CD14-positive monocyte (primary cell): ENCODE measurements around the gene ITGB6. TPM values are rescaled to one million over a fixed set of nuclear protein-coding genes. Genes with fewer than 3 reads are reported as not detected.

Source experiments
- DNase-seq, 3 donors: peaks; one replicate each; pipeline ENCODE4 v3.0.0-alpha.2; 2011 to 2022
- H2AFZ ChIP-seq: 2 replicates; pipeline ENCODE4 v1.6.0; 2012; ENCODE audit warnings: mild to moderate bottlenecking, low read depth, low read length, inconsistent platforms; ENCODE audit not compliant: insufficient read depth, poor library complexity, severe bottlenecking
- H3K27ac ChIP-seq, 2 donors: 1 replicate in 1 of 2; 2 replicates in 1 of 2; pipeline ENCODE4 v1.5.1; 2012 to 2013; ENCODE audit warnings: low read length in 2 of 2, control low read depth in 1 of 2, inconsistent platforms in 1 of 2, low read depth in 1 of 2, mild to moderate bottlenecking in 1 of 2
- H3K27me3 ChIP-seq, 2 donors: one replicate each; pipeline versions ENCODE4 v1.6.0 to v1.6.1; 2011 to 2013; ENCODE audit warnings: low read length in 2 of 2; ENCODE audit not compliant: control insufficient read depth in 2 of 2, insufficient read depth in 2 of 2
- H3K36me3 ChIP-seq, 2 donors: replicated peaks in 1 of 2; 1 replicate in 1 of 2; 2 replicates in 1 of 2; pipeline versions ENCODE4 v1.5.1 to v1.6.1; 2012 to 2013; ENCODE audit warnings: low read length in 2 of 2, control low read depth in 1 of 2, inconsistent platforms in 1 of 2, mild to moderate bottlenecking in 1 of 2; ENCODE audit not compliant: insufficient read depth in 2 of 2, control insufficient read depth in 1 of 2
- H3K4me1 ChIP-seq, 2 donors: 1 replicate in 1 of 2; 2 replicates in 1 of 2; pipeline versions ENCODE4 v1.5.1 to v1.6.1; 2012 to 2013; ENCODE audit warnings: low read length in 2 of 2, control low read depth in 1 of 2, inconsistent platforms in 1 of 2, mild to moderate bottlenecking in 1 of 2, moderate library complexity in 1 of 2; ENCODE audit not compliant: insufficient read depth in 2 of 2, control insufficient read depth in 1 of 2
- H3K4me2 ChIP-seq: replicated peaks from 2 replicates; pipeline ENCODE3; 2012; ENCODE audit warnings: low read length, moderate library complexity, mild to moderate bottlenecking; ENCODE audit not compliant: poor library complexity, severe bottlenecking; ENCODE audit errors: extremely low read depth
- H3K4me3 ChIP-seq, 3 experiments: fragments of 200-600 bp in 1 of 3; sonication (generic) in 1 of 3; replicated peaks in 1 of 3; 1 replicate in 2 of 3; 2 replicates in 1 of 3; pipeline ENCODE4 v1.5.1; 2011 to 2013; ENCODE audit warnings: low read length in 3 of 3, mild to moderate bottlenecking in 3 of 3, control low read depth in 2 of 3, low read depth in 2 of 3, inconsistent platforms in 1 of 3, moderate library complexity in 1 of 3
- H3K79me2 ChIP-seq: 2 replicates; pipeline ENCODE4 v1.6.0; 2012; ENCODE audit warnings: mild to moderate bottlenecking, control low read depth, inconsistent platforms, low read length, moderate library complexity; ENCODE audit not compliant: insufficient read depth
- H3K9ac ChIP-seq: 2 replicates; pipeline ENCODE4 v1.6.0; 2017; ENCODE audit warnings: low read length, mild to moderate bottlenecking; ENCODE audit not compliant: insufficient read depth, poor library complexity, severe bottlenecking
- H3K9me3 ChIP-seq, 2 donors: replicated peaks in 1 of 2; 1 replicate in 1 of 2; 2 replicates in 1 of 2; pipeline versions ENCODE4 v1.5.1 to v1.6.1; 2012 to 2013; ENCODE audit warnings: low read length in 2 of 2, control low read depth in 1 of 2; ENCODE audit not compliant: control insufficient read depth in 1 of 2, insufficient read depth in 1 of 2
- H4K20me1 ChIP-seq: 2 replicates; pipeline ENCODE4 v1.6.0; 2012; ENCODE audit warnings: mild to moderate bottlenecking, low read length, control low read depth, moderate library complexity; ENCODE audit not compliant: insufficient read depth
- H3K27ac Mint-ChIP-seq, 7 donors: one replicate each; pipeline ENCODE4 v1.8.0; 2020; ENCODE audit warnings: mild to moderate bottlenecking in 7 of 7, mixed read lengths in 7 of 7, moderate library complexity in 6 of 7, inconsistent platforms in 2 of 7
- H3K27me3 Mint-ChIP-seq, 3 donors: one replicate each; pipeline ENCODE4 v1.8.0; 2021 to 2022; ENCODE audit warnings: low read depth in 3 of 3, mild to moderate bottlenecking in 3 of 3, mixed read lengths in 3 of 3, moderate library complexity in 3 of 3, inconsistent platforms in 1 of 3
- H3K36me3 Mint-ChIP-seq, 2 donors: one replicate each; pipeline ENCODE4 v1.8.0; 2020; ENCODE audit warnings: mixed read lengths in 2 of 2, inconsistent platforms in 1 of 2, mild to moderate bottlenecking in 1 of 2
- H3K4me1 Mint-ChIP-seq: one replicate; pipeline ENCODE4 v1.8.0; 2020; ENCODE audit warnings: mild to moderate bottlenecking, mixed read lengths
- H3K4me3 Mint-ChIP-seq, 2 donors: one replicate each; pipeline ENCODE4 v1.8.0; 2020; ENCODE audit warnings: mild to moderate bottlenecking in 2 of 2, mixed read lengths in 2 of 2, moderate library complexity in 1 of 2
- H3K9me3 Mint-ChIP-seq, 7 donors: one replicate each; pipeline ENCODE4 v1.8.0; 2020 to 2022; ENCODE audit warnings: mixed read lengths in 7 of 7, mild to moderate bottlenecking in 6 of 7, moderate library complexity in 6 of 7, inconsistent platforms in 2 of 7
- WGBS: methylation state at CpG from one replicate; pipeline ENCODE4 v1.1.5; 2013; ENCODE audit warnings: missing lambda C conversion rate; ENCODE audit not compliant: insufficient coverage; 5-methylcytosine and 5-hydroxymethylcytosine counted together
- intact Hi-C, 2 donors: fragments of 100-400 bp; cut with micrococcal nuclease; formaldehyde crosslinking; loops; one replicate each; pipeline versions ENCODE4 v1.15.0 to v1.15.1; 2023
- polyA plus RNA-seq, 3 donors: library from polyadenylated mRNA; depleted of rRNA in 1 of 3; unstranded in 2 of 3; stranded (reverse) in 1 of 3; fragments of 300-500 nt in 2 of 3; fragments of >200 nt in 1 of 3; fragmentation: Illumina TruSeq in 2 of 3; gene quantifications; 1 replicate in 2 of 3; 2 replicates in 1 of 3; pipeline ENCODE4 v1.2.3, GENCODE V29; 2012 to 2021
- TF ChIP-seq, protein P1 (sequence below): fragments of 200-600 bp; IDR thresholded peaks from one replicate; pipeline ENCODE4 v1.8.0; 2022; ENCODE audit warnings: antibody characterized with exemption, mild to moderate bottlenecking

Gene ITGB6
- polyA plus RNA-seq, 3 donors: not detected

DNA sequence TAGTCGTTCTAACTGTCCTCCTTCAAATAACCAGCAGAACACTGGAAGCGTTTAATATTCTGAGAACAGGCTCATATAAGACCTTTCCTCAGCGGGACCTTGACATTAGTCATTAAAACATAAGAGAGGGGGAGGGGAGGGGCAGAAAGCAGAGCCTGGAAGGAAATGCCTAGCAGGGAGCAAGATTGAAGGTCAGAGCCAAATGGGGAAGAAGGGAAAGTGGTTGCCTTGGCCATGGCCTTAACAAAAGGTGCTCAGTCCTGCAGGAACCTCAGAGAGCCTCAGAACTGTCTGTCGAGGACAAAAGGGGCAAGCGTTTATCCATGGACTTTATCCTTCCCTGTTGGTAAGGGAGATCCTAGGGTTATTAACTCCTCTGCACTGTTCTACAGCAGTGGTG is 136.8 kb downstream of the ITGB6 start:
- H3K9me3 Mint-ChIP-seq: peaks cover 0 to 13% (median 7%) of the 10 kb centered on the region in 7 donors
- no peaks in the 10 kb centered on the region for H3K79me2 ChIP-seq
- H3K27me3 Mint-ChIP-seq: peaks cover 20 to 34% (median 26%) of the 10 kb centered on the region in 3 donors
- intact Hi-C loops: no loop called here
- peaks cover 7 to 17% of the 10 kb centered on the region in 2 donors for H3K4me1 ChIP-seq
- WGBS: 88% methylated on average over 3 of the region's 5 CpGs
- H4K20me1 ChIP-seq: no peaks in the 10 kb centered on the region
- H3K27ac Mint-ChIP-seq: peak overlapping the region in 1 of 7 donors; percentile 1
- no peak for DNase-seq
- H2AFZ ChIP-seq: no peak overlapping the region
- no peak overlapping the region for H3K27ac ChIP-seq
- peaks cover 6 to 32% of the 10 kb centered on the region in 2 donors for H3K27me3 ChIP-seq
- peaks cover 17% of the 10 kb centered on the region for H3K4me1 Mint-ChIP-seq
- peaks cover 0 to 2% of the 10 kb centered on the region in 2 donors for H3K36me3 Mint-ChIP-seq
- peak overlapping the region in 1 of 2 donors; percentile 78 for H3K4me3 Mint-ChIP-seq
- H3K4me3 ChIP-seq: no peak overlapping the region
- H3K4me2 ChIP-seq: peak overlapping the region; percentile 85
- TF ChIP-seq, protein P1, sequence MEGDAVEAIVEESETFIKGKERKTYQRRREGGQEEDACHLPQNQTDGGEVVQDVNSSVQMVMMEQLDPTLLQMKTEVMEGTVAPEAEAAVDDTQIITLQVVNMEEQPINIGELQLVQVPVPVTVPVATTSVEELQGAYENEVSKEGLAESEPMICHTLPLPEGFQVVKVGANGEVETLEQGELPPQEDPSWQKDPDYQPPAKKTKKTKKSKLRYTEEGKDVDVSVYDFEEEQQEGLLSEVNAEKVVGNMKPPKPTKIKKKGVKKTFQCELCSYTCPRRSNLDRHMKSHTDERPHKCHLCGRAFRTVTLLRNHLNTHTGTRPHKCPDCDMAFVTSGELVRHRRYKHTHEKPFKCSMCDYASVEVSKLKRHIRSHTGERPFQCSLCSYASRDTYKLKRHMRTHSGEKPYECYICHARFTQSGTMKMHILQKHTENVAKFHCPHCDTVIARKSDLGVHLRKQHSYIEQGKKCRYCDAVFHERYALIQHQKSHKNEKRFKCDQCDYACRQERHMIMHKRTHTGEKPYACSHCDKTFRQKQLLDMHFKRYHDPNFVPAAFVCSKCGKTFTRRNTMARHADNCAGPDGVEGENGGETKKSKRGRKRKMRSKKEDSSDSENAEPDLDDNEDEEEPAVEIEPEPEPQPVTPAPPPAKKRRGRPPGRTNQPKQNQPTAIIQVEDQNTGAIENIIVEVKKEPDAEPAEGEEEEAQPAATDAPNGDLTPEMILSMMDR: no peak
- no peaks in the 10 kb centered on the region for H3K9me3 ChIP-seq
- H3K36me3 ChIP-seq: no peaks in the 10 kb centered on the region
- no peak overlapping the region for H3K9ac ChIP-seq

- H3K27ac ChIP-seq: no peak within 1 kb of the TSS
- peak within 1 kb of the TSS in 2 of 7 donors; percentile 1 to 25 for H3K27ac Mint-ChIP-seq
- TF ChIP-seq, protein P1: no peak
Measured at GRCh38 chr2:160062292-160063005, 137.6 kb downstream of the ITGB6 start, which contains the start of gene PLA2R1. Gene PLA2R1, minus strand, starts transcription at chr2:160062615. Its CDS starts 212 bp downstream, at chr2:160062403.

More at GRCh38 chr2:160062292-160063005, 137.6 kb downstream of the ITGB6 start, which contains the start of gene PLA2R1:
- peak within 1 kb of the TSS; percentile 63 for H3K9ac ChIP-seq
- H3K9me3 Mint-ChIP-seq: peaks cover 0 to 13% (median 7%) of the 10 kb centered on the region in 7 donors
- no peaks in the 10 kb centered on the region for H3K36me3 ChIP-seq
- H3K4me2 ChIP-seq: peak within 1 kb of the TSS; percentile 85
- peaks cover 0 to 2% of the 10 kb centered on the region in 2 donors for H3K36me3 Mint-ChIP-seq
- H3K4me3 ChIP-seq: peak within 1 kb of the TSS; percentile 32 to 71 (median 32)
- no peaks in the 10 kb centered on the region for H4K20me1 ChIP-seq
- H3K79me2 ChIP-seq: no peaks in the 10 kb centered on the region
- no peak for DNase-seq
- under 1% methylated on average over 46 of the region's 52 CpGs for WGBS
- intact Hi-C loops: no loop called here
- H3K4me3 Mint-ChIP-seq: peak within 1 kb of the TSS; percentile 78 to 91
- peaks cover 7 to 17% of the 10 kb centered on the region in 2 donors for H3K4me1 ChIP-seq
- peaks cover 6 to 32% of the 10 kb centered on the region in 2 donors for H3K27me3 ChIP-seq
- peaks cover 20 to 34% (median 26%) of the 10 kb centered on the region in 3 donors for H3K27me3 Mint-ChIP-seq
- no peaks in the 10 kb centered on the region for H3K9me3 ChIP-seq
- peaks cover 17% of the 10 kb centered on the region for H3K4me1 Mint-ChIP-seq
- peak within 1 kb of the TSS; percentile 80 for H2AFZ ChIP-seq
